ENCODE data around the gene ESPN. TPM values are rescaled to one million over a fixed set of nuclear protein-coding genes. Genes with fewer than 3 reads are reported as not detected.

ESPN gene
- total and polyA plus RNA-seq, 10 donors = 0.26 to 6.0 (median 0.54) TPM; not detected in 1

- WGBS, 5 donors = 92 to 96% (median 92%) methylated on average over 3 of the region's 3 CpGs
- H3K9me3 ChIP-seq = no peaks in the 10 kb centered on the region
- no peak overlapping the region for H3K4me3 ChIP-seq
- TF ChIP-seq CTCF (IDR thresholded peaks at IDR 0.05 in 8 of 11, conservative IDR thresholded peaks at IDR 0.05 in 3 of 11) (no peak), POLR2A (IDR thresholded peaks at IDR 0.05) (no peak), POLR2AphosphoS5 (IDR thresholded peaks at IDR 0.05) (no peak)
- no peaks in the 10 kb centered on the region for H3K36me3 ChIP-seq
- no peak for DNase-seq
- intact Hi-C loops (cut with DNase I; ENCODE audit: low total_unique reads) = no loop called here
- no peak overlapping the region for H3K27ac ChIP-seq
- peaks cover 0 to 46% (median 18%) of the 10 kb centered on the region in 6 donors for H3K4me1 ChIP-seq
- no peaks in the 10 kb centered on the region for H3K27me3 ChIP-seq (replicated peaks in 1 of 7)
Observed at GRCh38 chr1:6399294-6399693, 25.3 kb upstream of the ESPN start.

GRCh38 chr1:6401673-6402072 lies 22.9 kb upstream of the ESPN start:
- no peak overlapping the region for H3K27ac ChIP-seq
- no peak for DNase-seq
- H3K4me3 ChIP-seq = no peak overlapping the region
- no peaks in the 10 kb centered on the region for H3K9me3 ChIP-seq
- peaks cover 0 to 13% (median 0%) of the 10 kb centered on the region in 7 donors for H3K27me3 ChIP-seq (replicated peaks in 1 of 7)
- H3K4me1 ChIP-seq = peaks cover 0 to 40% (median 16%) of the 10 kb centered on the region in 6 donors
- no peak for TF ChIP-seq POLR2AphosphoS5 (IDR thresholded peaks at IDR 0.05)
- no peak for TF ChIP-seq POLR2A (IDR thresholded peaks at IDR 0.05)
- TF ChIP-seq CTCF (IDR thresholded peaks at IDR 0.05 in 8 of 11, conservative IDR thresholded peaks at IDR 0.05 in 3 of 11) = no peak
- intact Hi-C loops (cut with DNase I; ENCODE audit: low total_unique reads) = loop anchor here (5.0 kb wide), 1 partner anchor 39 kb away; no protein-coding TSS in a partner anchor
- H3K36me3 ChIP-seq = no peaks in the 10 kb centered on the region
- WGBS, 5 donors = 44 to 58% (median 45%) methylated on average over 6 of the region's 6 CpGs

- peaks cover 0 to 34% (median 0%) of the 10 kb centered on the region in 7 donors for H3K27me3 ChIP-seq (replicated peaks in 1 of 7)
- H3K4me1 ChIP-seq = peaks cover 0 to 10% (median 4%) of the 10 kb centered on the region in 6 donors
- H3K4me3 ChIP-seq = no peak overlapping the region
- H3K36me3 ChIP-seq = no peaks in the 10 kb centered on the region
- H3K27ac ChIP-seq = no peak overlapping the region
- intact Hi-C loops (cut with DNase I; ENCODE audit: low total_unique reads) = loop anchor here (5.0 kb wide), 1 partner anchor 161 kb away; no protein-coding TSS in a partner anchor
- no peak for DNase-seq
- no peaks in the 10 kb centered on the region for H3K9me3 ChIP-seq
- TF ChIP-seq CTCF (IDR thresholded peaks at IDR 0.05 in 8 of 11, conservative IDR thresholded peaks at IDR 0.05 in 3 of 11) = no peak
- no peak for TF ChIP-seq POLR2AphosphoS5 (IDR thresholded peaks at IDR 0.05)
- TF ChIP-seq POLR2A (IDR thresholded peaks at IDR 0.05) = no peak
- WGBS, 5 donors = 78 to 89% (median 78%) methylated on average over 6 of the region's 6 CpGs
Observed at GRCh38 chr1:6408023-6408422, 16.6 kb upstream of the ESPN start.

- Histone ChIP-seq H3K4me3 (no peak overlapping the region), H3K27me3 (replicated peaks in 1 of 7) (peaks cover 0 to 44% (median 2%) of the 10 kb centered on the region in 7 donors), H3K36me3 (no peaks in the 10 kb centered on the region), H3K4me1 (peaks cover 0 to 10% (median 3%) of the 10 kb centered on the region in 6 donors), H3K27ac (no peak overlapping the region), H3K9me3 (no peaks in the 10 kb centered on the region)
- DNase-seq = no peak
- 83 to 90% (median 89%) methylated on average over 4 of the region's 4 CpGs for WGBS, 5 donors
- TF ChIP-seq POLR2AphosphoS5 (IDR thresholded peaks at IDR 0.05) (no peak), POLR2A (IDR thresholded peaks at IDR 0.05) (no peak), CTCF (IDR thresholded peaks at IDR 0.05 in 8 of 11, conservative IDR thresholded peaks at IDR 0.05 in 3 of 11) (no peak)
- intact Hi-C loops (cut with DNase I; ENCODE audit: low total_unique reads) = loop anchor here (5.0 kb wide), 1 partner anchor 162 kb away; no protein-coding TSS in a partner anchor
Observed at GRCh38 chr1:6409053-6409452, 15.5 kb upstream of the ESPN start.

All from spleen (tissue), 11 donors.